Epithelial cell of proximal tubule (primary cell): ENCODE results near the gene ERMP1. TPM values are rescaled to one million over a fixed set of nuclear protein-coding genes. Genes with fewer than 3 reads are reported as not detected.

Experiments
- DNase-seq: peaks from one replicate; pipeline ENCODE4 v3.0.0-alpha.2; 2011; ENCODE audit warnings: low read depth
- H3K4me3 ChIP-seq: 2 replicates; pipeline ENCODE4 v1.5.1; 2011; ENCODE audit warnings: low read depth, mild to moderate bottlenecking, low read length
- CTCF ChIP-seq: conservative IDR thresholded peaks from 2 replicates; pipeline ENCODE4 v1.5.1; 2012; ENCODE audit warnings: low read depth, mild to moderate bottlenecking, low read length
- total RNA-seq: library from RNA; depleted of rRNA; stranded (reverse); fragments of >200 nt; gene quantifications from 2 replicates; pipeline ENCODE4 v1.2.3, GENCODE V29; 2015

Gene ERMP1
- total RNA-seq, 1 donor from 2014 or later: 21.3 TPM

- H3K4me3 ChIP-seq: no peak overlapping the region
- no peak for TF ChIP-seq CTCF
- no peak for DNase-seq
Measured at GRCh38 chr9:5873439-5873838, 40.5 kb upstream of the ERMP1 start.

GRCh38 chr9:5872511-5872910 lies 39.6 kb upstream of the ERMP1 start:
- no peak for DNase-seq
- no peak overlapping the region for H3K4me3 ChIP-seq
- no peak for TF ChIP-seq CTCF

- no peak overlapping the region for H3K4me3 ChIP-seq
- no peak for DNase-seq
- no peak for TF ChIP-seq CTCF
Measured at GRCh38 chr9:5871785-5872184, 38.9 kb upstream of the ERMP1 start.

- DNase-seq: peak; percentile 57
- no peak overlapping the region for H3K4me3 ChIP-seq
- no peak for TF ChIP-seq CTCF
Measured at GRCh38 chr9:5870691-5871090, 37.8 kb upstream of the ERMP1 start.

DNA sequence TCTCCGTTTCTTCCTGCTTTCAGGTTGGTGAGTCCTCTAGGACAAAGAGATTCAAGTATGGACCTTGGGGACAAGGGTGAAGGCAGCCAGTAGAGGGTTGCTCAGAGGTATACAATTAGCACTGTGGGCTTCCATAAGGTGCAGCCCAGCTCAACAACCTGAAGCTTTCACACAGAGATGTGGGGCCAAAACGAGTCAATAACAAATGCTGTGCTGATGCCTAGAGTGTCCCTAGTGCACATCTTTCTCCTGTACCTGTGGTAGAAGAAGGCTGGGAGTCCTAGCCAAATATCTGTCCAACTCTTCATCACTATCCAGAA lies 37.1 kb upstream of the ERMP1 start:
- DNase-seq: no peak
- no peak overlapping the region for H3K4me3 ChIP-seq
- no peak for TF ChIP-seq CTCF

GRCh38 chr9:5869315-5870019 lies 36.5 kb upstream of the ERMP1 start:
- TF ChIP-seq CTCF: peak; percentile 33
- no peak for DNase-seq

GRCh38 chr9:5868235-5868634 lies 35.3 kb upstream of the ERMP1 start:
- no peak for TF ChIP-seq CTCF

More at GRCh38 chr9:5869315-5870019, 36.5 kb upstream of the ERMP1 start:
- H3K4me3 ChIP-seq: no peak overlapping the region

More at GRCh38 chr9:5868235-5868634, 35.3 kb upstream of the ERMP1 start:
- no peak for DNase-seq
- H3K4me3 ChIP-seq: no peak overlapping the region
